GM23338 (cell line): ENCODE results near the gene KRT7. TPM values are rescaled to one million over a fixed set of nuclear protein-coding genes. Genes with fewer than 3 reads are reported as not detected.

Experiments
- ATAC-seq: fragments of 200-7000 bp; cut with Tn5 transposase; 3 replicates; pipeline ENCODE4 v1.9.1; 2020
- DNase-seq: peaks from one replicate; pipeline ENCODE4 v3.0.0-alpha.2; 2015; ENCODE audit warnings: low spot score
- H2AFZ ChIP-seq: fragments of 200-600 bp; sonication (generic); 2 replicates; pipeline ENCODE4 v1.8.0; 2016; ENCODE audit warnings: antibody characterized with exemption, mild to moderate bottlenecking, moderate library complexity
- H3F3A ChIP-seq: fragments of 200-600 bp; sonication (generic); replicated peaks from 2 replicates; pipeline ENCODE4 v1.8.0; 2017; ENCODE audit warnings: antibody characterized with exemption, mixed run types, low read depth
- H3K27ac ChIP-seq: fragments of 200-600 bp; sonication (generic); 2 replicates; pipeline ENCODE4 v1.6.1; 2016; ENCODE audit warnings: low read depth
- H3K27me3 ChIP-seq: fragments of 200-600 bp; sonication (generic); 2 replicates; pipeline ENCODE4 v1.8.0; 2016; ENCODE audit warnings: mild to moderate bottlenecking, mixed run types, moderate library complexity; ENCODE audit not compliant: insufficient read depth
- H3K36me3 ChIP-seq: fragments of 200-600 bp; sonication (generic); 2 replicates; pipeline ENCODE4 v1.8.0; 2016; ENCODE audit warnings: mild to moderate bottlenecking; ENCODE audit not compliant: insufficient read depth
- H3K4me1 ChIP-seq: fragments of 200-600 bp; sonication (generic); 2 replicates; pipeline ENCODE4 v1.8.0; 2016; ENCODE audit warnings: mild to moderate bottlenecking, moderate library complexity; ENCODE audit not compliant: insufficient read depth
- H3K4me2 ChIP-seq: fragments of 200-600 bp; sonication (generic); 2 replicates; pipeline ENCODE4 v1.7.1; 2017; ENCODE audit warnings: mixed run types
- H3K4me3 ChIP-seq: fragments of 200-600 bp; sonication (generic); 2 replicates; pipeline ENCODE4 v1.6.1; 2016; ENCODE audit warnings: mixed run types
- H3K79me2 ChIP-seq: fragments of 200-600 bp; sonication (generic); replicated peaks from 2 replicates; pipeline ENCODE4 v1.8.0; 2017; ENCODE audit warnings: mild to moderate bottlenecking; ENCODE audit not compliant: insufficient read depth
- H3K9me2 ChIP-seq: fragments of 200-600 bp; sonication (generic); 2 replicates; pipeline ENCODE4 v1.8.0; 2017; ENCODE audit not compliant: insufficient read depth
- H4K20me1 ChIP-seq: fragments of 200-600 bp; sonication (generic); replicated peaks from 2 replicates; pipeline ENCODE4 v1.8.0; 2017; ENCODE audit warnings: mild to moderate bottlenecking; ENCODE audit not compliant: insufficient read depth
- H3K27ac Mint-ChIP-seq: 2 replicates; pipeline ENCODE4 v1.8.0; 2020; ENCODE audit warnings: inconsistent platforms, mild to moderate bottlenecking, moderate library complexity, mixed read lengths
- H3K27me3 Mint-ChIP-seq: 3 replicates; pipeline ENCODE4 v1.8.0; 2022; ENCODE audit warnings: low read depth, mild to moderate bottlenecking, moderate library complexity, mixed read lengths, inconsistent platforms; ENCODE audit not compliant: insufficient read depth, poor library complexity
- H3K36me3 Mint-ChIP-seq: 3 replicates; pipeline ENCODE4 v1.8.0; 2021; ENCODE audit warnings: low read depth, mild to moderate bottlenecking, inconsistent platforms, moderate library complexity, mixed read lengths
- H3K4me1 Mint-ChIP-seq: 3 replicates; pipeline ENCODE4 v1.8.0; 2020; ENCODE audit warnings: mild to moderate bottlenecking, inconsistent platforms, mixed read lengths
- H3K4me3 Mint-ChIP-seq: 3 replicates; pipeline ENCODE4 v1.8.0; 2021; ENCODE audit warnings: moderate library complexity, mild to moderate bottlenecking, inconsistent platforms, mixed read lengths
- H3K9me3 Mint-ChIP-seq: 3 replicates; pipeline ENCODE4 v1.8.0; 2020; ENCODE audit warnings: moderate library complexity, mild to moderate bottlenecking, inconsistent platforms, mixed read lengths
- CREB1 ChIP-seq: fragments of 250-450 bp; sonication (Bioruptor Pico); IDR thresholded peaks from 2 replicates; pipeline ENCODE4 v1.5.0; 2020; ENCODE audit warnings: low read depth, mild to moderate bottlenecking, moderate library complexity
- CTCF ChIP-seq, 2 experiments: fragments of 200-600 bp in 1 of 2; sonication (generic) in 1 of 2; conservative IDR thresholded peaks; 2 replicates each; pipeline versions ENCODE4 v1.5.1 to v1.6.1; 2016 to 2017; ENCODE audit warnings: antibody characterized with exemption in 2 of 2, low read depth in 2 of 2, mild to moderate bottlenecking in 2 of 2, moderate library complexity in 1 of 2
- ETS1 ChIP-seq: IDR thresholded peaks from 2 replicates; pipeline ENCODE4 v1.6.1; 2016; ENCODE audit warnings: antibody characterized with exemption
- JUNB ChIP-seq: IDR thresholded peaks from one replicate; pipeline ENCODE4 v1.6.1; 2016; ENCODE audit warnings: antibody characterized with exemption; ENCODE audit not compliant: unreplicated experiment
- NANOG ChIP-seq: IDR thresholded peaks from 2 replicates; pipeline ENCODE4 v1.6.1; 2016; ENCODE audit warnings: antibody characterized with exemption, borderline replicate concordance
- POLR2AphosphoS5 ChIP-seq: IDR thresholded peaks from 2 replicates; pipeline ENCODE4 v1.6.1; 2016; ENCODE audit warnings: antibody characterized with exemption, low read depth
- REST ChIP-seq: IDR thresholded peaks from one replicate; pipeline ENCODE4 v1.6.1; 2018; ENCODE audit warnings: antibody characterized with exemption; ENCODE audit not compliant: unreplicated experiment
- STAT1 ChIP-seq: IDR thresholded peaks from one replicate; pipeline ENCODE4 v1.6.1; 2016; ENCODE audit warnings: antibody characterized with exemption; ENCODE audit not compliant: unreplicated experiment
- ZNF114 ChIP-seq: fragments of 250-450 bp; sonication (Bioruptor Pico); IDR thresholded peaks from 2 replicates; pipeline ENCODE4 v1.5.0; 2020; ENCODE audit warnings: mild to moderate bottlenecking, moderate library complexity
- ZNF331 ChIP-seq: fragments of 250-450 bp; sonication (Bioruptor Pico); IDR thresholded peaks from 2 replicates; pipeline ENCODE4 v1.5.0; 2020; ENCODE audit warnings: low read depth, mild to moderate bottlenecking, moderate library complexity
- ZNF462 ChIP-seq: fragments of 250-450 bp; sonication (Bioruptor Pico); IDR thresholded peaks from 2 replicates; pipeline ENCODE4 v1.5.0; 2020; ENCODE audit warnings: mild to moderate bottlenecking, moderate library complexity
- polyA plus RNA-seq: library from polyadenylated mRNA; unstranded; fragments of >200 nt; fragmentation: Nextera tagmentation; extraction: Ambion mirVana; gene quantifications from 2 replicates; pipeline ENCODE4 v1.2.1, GENCODE V29; 2016
- total RNA-seq: library from RNA; depleted of rRNA; stranded (reverse); fragments of >200 nt; shearing (Covaris generic); gene quantifications from 2 replicates; pipeline ENCODE4 v1.2.3, GENCODE V29; 2014

The KRT7 gene
- total and polyA plus RNA-seq, 2 experiments from 2014 or later = 6.5 to 9.4 TPM

GRCh38 chr12:52256584-52256935 lies 23.5 kb downstream of the KRT7 start (continued):
- TF ChIP-seq ZNF462 (CRISPR knock-in tag) = no peak

GRCh38 chr12:52257074-52257551 lies 24.1 kb downstream of the KRT7 start:
- no peak for TF ChIP-seq JUNB
- no peak for TF ChIP-seq NANOG
- TF ChIP-seq POLR2AphosphoS5 = no peak
- TF ChIP-seq ZNF331 = no peak
- TF ChIP-seq ETS1 = no peak
- no peak for TF ChIP-seq CTCF (conservative IDR thresholded peaks at IDR 0.05; ENCODE audit: low read depth in 2 of 2)
- TF ChIP-seq STAT1 = no peak
- TF ChIP-seq ZNF114 (CRISPR knock-in tag) = no peak
- TF ChIP-seq CREB1 (CRISPR knock-in tag) = no peak
- TF ChIP-seq REST = no peak
- Histone ChIP-seq H4K20me1 (no peaks in the 10 kb centered on the region; the same call in 1 of the 2 replicates), H3K27ac (no peak overlapping the region), H3K4me2 (no peak overlapping the region), H3K9me2 (no peaks in the 10 kb centered on the region; the same call in 1 of the 2 replicates), H3K4me3 (no peak overlapping the region), H3K4me1 (no peaks in the 10 kb centered on the region), H3K36me3 (no peaks in the 10 kb centered on the region), H3K79me2 (no peaks in the 10 kb centered on the region), H3K27me3 (peaks cover 49% of the 10 kb centered on the region), H2AFZ (no peak overlapping the region), H3F3A (no peaks in the 10 kb centered on the region)
- DNase-seq = no peak
- peaks cover 47% of the 10 kb centered on the region for H3K27me3 Mint-ChIP-seq
- H3K36me3 Mint-ChIP-seq = peaks cover 4% of the 10 kb centered on the region; the same call in 1 of the 3 replicates
- peaks cover 7% of the 10 kb centered on the region for H3K4me1 Mint-ChIP-seq
- H3K27ac Mint-ChIP-seq = no peak overlapping the region
- peaks cover 28% of the 10 kb centered on the region for H3K9me3 Mint-ChIP-seq
- no peak for ATAC-seq
- no peak overlapping the region for H3K4me3 Mint-ChIP-seq
